Lower leg skin (tissue), 3 donors: ENCODE measurements around the gene SYCE3.

Source experiments
- POLR2A ChIP-seq, 2 donors: fragments of 450-650 bp; IDR thresholded peaks; one replicate each; pipeline ENCODE4 v1.6.1; 2016 to 2017; ENCODE audit warnings: antibody characterized with exemption in 2 of 2, mild to moderate bottlenecking in 1 of 2, moderate library complexity in 1 of 2
- TF ChIP-seq, protein P1 (sequence below), 3 donors: fragments of 450-650 bp; IDR thresholded peaks; one replicate each; pipeline ENCODE4 v1.5.1; 2016; ENCODE audit warnings: antibody characterized with exemption in 3 of 3, mild to moderate bottlenecking in 3 of 3, moderate library complexity in 2 of 3

DNA sequence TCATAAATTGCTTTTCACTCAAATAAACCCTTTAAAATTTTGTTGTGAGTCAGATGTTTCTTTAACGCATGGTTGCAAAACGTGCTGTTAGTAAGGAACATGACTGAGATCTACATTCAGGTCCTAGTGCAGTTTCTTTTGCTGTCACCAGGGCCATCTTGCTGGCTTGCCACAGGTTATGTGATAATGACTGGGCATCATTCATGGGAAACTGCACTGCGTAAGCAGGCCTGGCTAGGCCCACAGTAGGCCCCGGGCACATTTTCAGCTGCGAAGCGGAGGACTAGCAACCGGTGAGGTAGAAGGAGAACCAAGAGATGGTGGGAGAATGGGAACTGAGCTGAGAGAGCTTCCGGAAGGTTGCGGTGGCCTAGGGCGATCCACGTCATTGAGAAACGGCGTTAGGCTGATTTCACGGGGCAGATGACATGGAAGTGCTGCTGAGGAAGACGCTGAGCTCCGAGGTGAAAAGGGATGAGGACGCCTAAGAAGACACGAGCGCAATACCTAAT, 20.2 kb downstream of the SYCE3 start:
- TF ChIP-seq, protein P1, sequence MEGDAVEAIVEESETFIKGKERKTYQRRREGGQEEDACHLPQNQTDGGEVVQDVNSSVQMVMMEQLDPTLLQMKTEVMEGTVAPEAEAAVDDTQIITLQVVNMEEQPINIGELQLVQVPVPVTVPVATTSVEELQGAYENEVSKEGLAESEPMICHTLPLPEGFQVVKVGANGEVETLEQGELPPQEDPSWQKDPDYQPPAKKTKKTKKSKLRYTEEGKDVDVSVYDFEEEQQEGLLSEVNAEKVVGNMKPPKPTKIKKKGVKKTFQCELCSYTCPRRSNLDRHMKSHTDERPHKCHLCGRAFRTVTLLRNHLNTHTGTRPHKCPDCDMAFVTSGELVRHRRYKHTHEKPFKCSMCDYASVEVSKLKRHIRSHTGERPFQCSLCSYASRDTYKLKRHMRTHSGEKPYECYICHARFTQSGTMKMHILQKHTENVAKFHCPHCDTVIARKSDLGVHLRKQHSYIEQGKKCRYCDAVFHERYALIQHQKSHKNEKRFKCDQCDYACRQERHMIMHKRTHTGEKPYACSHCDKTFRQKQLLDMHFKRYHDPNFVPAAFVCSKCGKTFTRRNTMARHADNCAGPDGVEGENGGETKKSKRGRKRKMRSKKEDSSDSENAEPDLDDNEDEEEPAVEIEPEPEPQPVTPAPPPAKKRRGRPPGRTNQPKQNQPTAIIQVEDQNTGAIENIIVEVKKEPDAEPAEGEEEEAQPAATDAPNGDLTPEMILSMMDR (IDR thresholded peaks at IDR 0.05), result no peak
- TF ChIP-seq POLR2A (IDR thresholded peaks at IDR 0.05), result no peak
